Panc1 (cell line): ENCODE results near the gene SETDB1. TPM values are rescaled to one million over a fixed set of nuclear protein-coding genes. Genes with fewer than 3 reads are reported as not detected.

Experiments used
- ATAC-seq: fragments of 200-7000 bp; cut with Tn5 transposase; 2 replicates; pipeline ENCODE4 v1.9.1; 2020; ENCODE audit warnings: mild to moderate bottlenecking, moderate library complexity
- BruUV-seq: library from RNA; stranded (reverse); fragments of 400-500 nt; replicated peaks from 2 replicates; lab custom pipeline; 2021; lab: Mats Ljungman, UMichigan
- CTCF ChIA-PET: fragments of 300-600 bp; sonication (Branson Sonifier 250); formaldehyde crosslinking; loops from one replicate; lab custom pipeline; 2022; ENCODE audit warnings: antibody characterized with exemption; lab: Charles Lee
- POLR2A ChIA-PET: fragments of 300-600 bp; sonication (Branson Sonifier 250); formaldehyde crosslinking; loops from one replicate; lab custom pipeline; 2022; ENCODE audit warnings: antibody characterized with exemption; lab: Charles Lee
- DNase-seq: peaks from one replicate; pipeline ENCODE4 v3.0.0-alpha.2; 2010; ENCODE audit warnings: low read depth, low spot score
- H3K27ac ChIP-seq: 2 replicates; pipeline ENCODE4 v1.5.1; 2011; ENCODE audit warnings: mild to moderate bottlenecking, low read length, inconsistent platforms
- H3K27me3 ChIP-seq: fragments of 200-500 bp; sonication (Bioruptor generic); 2 replicates; pipeline ENCODE4 v1.6.0; 2014; ENCODE audit warnings: low read length, inconsistent platforms; ENCODE audit not compliant: control insufficient read depth, insufficient read depth
- H3K36me3 ChIP-seq: fragments of 200-500 bp; sonication (Bioruptor generic); 2 replicates; pipeline ENCODE4 v1.5.1; 2014; ENCODE audit warnings: inconsistent platforms, mild to moderate bottlenecking, low read length, moderate library complexity; ENCODE audit not compliant: control insufficient read depth, insufficient read depth
- H3K4me1 ChIP-seq: 2 replicates; pipeline ENCODE4 v1.5.1; 2011; ENCODE audit warnings: inconsistent platforms, mild to moderate bottlenecking, low read length, moderate library complexity; ENCODE audit not compliant: control insufficient read depth, insufficient read depth
- H3K4me3 ChIP-seq, 2 experiments: 2 replicates each; pipeline ENCODE4 v1.5.1; 2011 to 2012; ENCODE audit warnings: low read depth in 2 of 2, low read length in 2 of 2, mild to moderate bottlenecking in 2 of 2, inconsistent platforms in 1 of 2, moderate library complexity in 1 of 2
- H3K9me3 ChIP-seq: fragments of 200-500 bp; sonication (Bioruptor generic); 2 replicates; pipeline ENCODE4 v1.5.1; 2014; ENCODE audit warnings: low read depth, mild to moderate bottlenecking, inconsistent platforms, low read length, moderate library complexity; ENCODE audit not compliant: control insufficient read depth, insufficient read depth
- POLR2AphosphoS5 ChIP-seq: IDR thresholded peaks from 2 replicates; pipeline ENCODE4 v1.6.1; 2012; ENCODE audit warnings: mild to moderate bottlenecking, low read depth, low read length, moderate library complexity
- REST ChIP-seq, 2 experiments: IDR thresholded peaks; 2 replicates each; pipeline ENCODE4 v1.6.1; 2011 to 2012; ENCODE audit warnings: low read depth in 2 of 2, control low read depth in 1 of 2, low read length in 1 of 2, mild to moderate bottlenecking in 1 of 2, moderate library complexity in 1 of 2; ENCODE audit not compliant: insufficient read depth in 1 of 2
- SIN3A ChIP-seq: IDR thresholded peaks from 2 replicates; pipeline ENCODE4 v1.6.1; 2012; ENCODE audit warnings: low read depth, mild to moderate bottlenecking, low read length, moderate library complexity, borderline replicate concordance; ENCODE audit not compliant: insufficient read depth
- TCF7L2 ChIP-seq: IDR thresholded peaks from 2 replicates; pipeline ENCODE4 v1.6.1; 2011; ENCODE audit warnings: mild to moderate bottlenecking, low read depth, low read length, inconsistent platforms
- in situ Hi-C: cut with HindIII; loops from 2 replicates; pipeline ENCODE4 v1.10.0; 2016; ENCODE audit warnings: low sequenced_read_pairs, low pct_unique_long_range_greater_than_20kb
- intact Hi-C: fragments of 100-400 bp; cut with micrococcal nuclease; formaldehyde crosslinking; loops from one replicate; pipeline ENCODE4 v1.10.0; 2022; ENCODE audit not compliant: unreplicated experiment
- total RNA-seq: library from RNA; stranded (reverse); gene quantifications from one replicate; pipeline ENCODE4 v1.2.1, GENCODE V29; 2021; ENCODE audit not compliant: unreplicated experiment
- TF ChIP-seq, protein P1 (sequence below): fragments of 450-650 bp; IDR thresholded peaks from 2 replicates; pipeline ENCODE4 v1.5.1; 2017; ENCODE audit warnings: mild to moderate bottlenecking

SETDB1 gene
- total RNA-seq, 1 experiment from 2014 or later, result 43.3 TPM

DNA sequence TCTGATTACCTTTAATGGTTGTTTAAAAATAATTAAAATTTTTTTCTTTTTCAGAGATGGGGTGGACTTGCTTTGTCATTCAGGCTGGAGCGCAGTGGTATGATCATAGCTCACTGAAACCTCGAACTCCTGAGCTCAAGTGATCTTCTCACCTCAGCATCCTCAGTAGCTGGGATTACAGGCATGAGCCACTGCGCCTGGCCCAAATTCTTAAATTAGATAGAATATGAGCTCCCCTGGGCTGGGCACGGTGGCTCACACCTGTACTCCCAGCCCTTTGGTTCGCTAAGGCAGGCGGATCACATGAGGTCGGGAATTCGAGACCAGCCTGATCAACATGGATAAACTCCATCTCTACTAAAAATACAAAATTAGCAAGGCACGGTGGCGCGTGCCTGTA, 31.5 kb downstream of the SETDB1 start:
- BruUV-seq, result no TSS peak
- TF ChIP-seq, protein P1, sequence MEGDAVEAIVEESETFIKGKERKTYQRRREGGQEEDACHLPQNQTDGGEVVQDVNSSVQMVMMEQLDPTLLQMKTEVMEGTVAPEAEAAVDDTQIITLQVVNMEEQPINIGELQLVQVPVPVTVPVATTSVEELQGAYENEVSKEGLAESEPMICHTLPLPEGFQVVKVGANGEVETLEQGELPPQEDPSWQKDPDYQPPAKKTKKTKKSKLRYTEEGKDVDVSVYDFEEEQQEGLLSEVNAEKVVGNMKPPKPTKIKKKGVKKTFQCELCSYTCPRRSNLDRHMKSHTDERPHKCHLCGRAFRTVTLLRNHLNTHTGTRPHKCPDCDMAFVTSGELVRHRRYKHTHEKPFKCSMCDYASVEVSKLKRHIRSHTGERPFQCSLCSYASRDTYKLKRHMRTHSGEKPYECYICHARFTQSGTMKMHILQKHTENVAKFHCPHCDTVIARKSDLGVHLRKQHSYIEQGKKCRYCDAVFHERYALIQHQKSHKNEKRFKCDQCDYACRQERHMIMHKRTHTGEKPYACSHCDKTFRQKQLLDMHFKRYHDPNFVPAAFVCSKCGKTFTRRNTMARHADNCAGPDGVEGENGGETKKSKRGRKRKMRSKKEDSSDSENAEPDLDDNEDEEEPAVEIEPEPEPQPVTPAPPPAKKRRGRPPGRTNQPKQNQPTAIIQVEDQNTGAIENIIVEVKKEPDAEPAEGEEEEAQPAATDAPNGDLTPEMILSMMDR, result no peak
- no peak for TF ChIP-seq REST (IDR thresholded peaks at IDR 0.05; ENCODE audit: insufficient read depth in 1 of 2, low read depth in 2 of 2, low read length in 1 of 2)
- TF ChIP-seq SIN3A, result no peak
- H3K9me3 ChIP-seq, result no peaks in the 10 kb centered on the region
- intact Hi-C loops, result no loop called here
- no peak for ATAC-seq
- CTCF ChIA-PET, result interaction anchor here (1.0 kb wide), 1 partner anchor 39 kb away, joined by 4 read pairs; no protein-coding TSS in a partner anchor
- in situ Hi-C loops, result no loop called here
- H3K4me3 ChIP-seq, result no peak overlapping the region
- DNase-seq, result no peak
- no peak overlapping the region for H3K27ac ChIP-seq
- POLR2A ChIA-PET, result interaction anchor here (0.6 kb wide), 1 partner anchor 48 kb away, joined by 11 read pairs; no protein-coding TSS in a partner anchor
- H3K27me3 ChIP-seq, result no peaks in the 10 kb centered on the region
- peaks cover 11% of the 10 kb centered on the region for H3K36me3 ChIP-seq
- H3K4me1 ChIP-seq, result no peaks in the 10 kb centered on the region

DNA sequence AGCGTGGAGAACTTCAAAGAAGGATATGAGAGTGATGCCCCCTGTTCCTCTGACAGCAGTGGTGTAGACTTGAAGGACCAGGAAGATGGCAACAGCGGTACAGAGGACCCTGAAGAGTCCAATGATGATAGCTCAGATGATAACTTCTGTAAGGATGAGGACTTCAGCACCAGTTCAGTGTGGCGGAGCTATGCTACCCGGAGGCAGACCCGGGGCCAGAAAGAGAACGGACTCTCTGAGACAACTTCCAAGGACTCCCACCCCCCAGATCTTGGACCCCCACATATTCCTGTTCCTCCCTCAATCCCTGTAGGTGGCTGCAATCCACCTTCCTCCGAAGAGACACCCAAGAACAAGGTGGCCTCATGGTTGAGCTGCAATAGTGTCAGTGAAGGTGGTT, 34.5 kb downstream of the SETDB1 start:
- Histone ChIP-seq H3K27ac (no peak overlapping the region), H3K4me1 (no peaks in the 10 kb centered on the region), H3K4me3 (no peak overlapping the region), H3K9me3 (no peaks in the 10 kb centered on the region), H3K36me3 (peaks cover 22% of the 10 kb centered on the region), H3K27me3 (no peaks in the 10 kb centered on the region)
- TF ChIP-seq TCF7L2 (no peak), SIN3A (no peak), REST (IDR thresholded peaks at IDR 0.05; ENCODE audit: insufficient read depth in 1 of 2, low read depth in 2 of 2, low read length in 1 of 2) (no peak), POLR2AphosphoS5 (no peak)
- TF ChIP-seq, protein P1, result no peak
- ChIA-PET CTCF (no interaction called here), POLR2A (no interaction called here)
- in situ Hi-C loops (no loop called here), intact Hi-C loops (no loop called here)
- ATAC-seq (no peak), DNase-seq (no peak)
- BruUV-seq, result TSS peak; percentile 47
